Parathyroid adenoma (tissue), 2 donors: ENCODE results near the gene CCDC68.
A peak's percentile ranks its signal among the peaks of the same experiment; 100 is the strongest.
"Not testable (repeated sequence)": the region's sequence is repeated elsewhere in the genome, so short reads cannot be mapped to it uniquely, and the experiment has no call there.

Experiments used
- H2AFZ ChIP-seq: fragments of 300-600 bp; sonication (generic); one replicate; pipeline ENCODE4 v1.7.0; 2017; ENCODE audit warnings: antibody characterized with exemption, mild to moderate bottlenecking
- H3K27ac ChIP-seq: fragments of 300-600 bp; sonication (generic); one replicate; pipeline ENCODE4 v1.7.0; 2017
- H3K27me3 ChIP-seq: fragments of 300-600 bp; sonication (generic); one replicate; pipeline ENCODE4 v1.7.0; 2017; ENCODE audit warnings: low read length; ENCODE audit not compliant: control insufficient read depth, insufficient read depth
- H3K36me3 ChIP-seq: fragments of 300-600 bp; sonication (generic); one replicate; pipeline ENCODE4 v1.7.0; 2017; ENCODE audit warnings: low read length; ENCODE audit not compliant: control insufficient read depth, insufficient read depth
- H3K4me1 ChIP-seq: fragments of 300-600 bp; sonication (generic); one replicate; pipeline ENCODE4 v1.7.0; 2017; ENCODE audit warnings: control low read depth
- H3K4me2 ChIP-seq: fragments of 300-600 bp; sonication (generic); one replicate; pipeline ENCODE4 v1.7.0; 2017; ENCODE audit warnings: low read length
- H3K4me3 ChIP-seq: fragments of 300-600 bp; sonication (generic); one replicate; pipeline ENCODE4 v1.7.0; 2017; ENCODE audit warnings: low read depth, low read length
- H3K79me2 ChIP-seq: fragments of 300-600 bp; sonication (generic); one replicate; pipeline ENCODE4 v1.7.0; 2017; ENCODE audit warnings: control low read depth
- H3K9ac ChIP-seq: fragments of 300-600 bp; sonication (generic); one replicate; pipeline ENCODE4 v1.7.0; 2017; ENCODE audit warnings: mild to moderate bottlenecking
- H3K9me3 ChIP-seq: fragments of 300-600 bp; sonication (generic); one replicate; pipeline ENCODE4 v1.7.0; 2017; ENCODE audit warnings: low read length; ENCODE audit not compliant: control insufficient read depth
- TF ChIP-seq, protein P1 (sequence below): fragments of 300-600 bp; sonication (generic); IDR thresholded peaks from one replicate; pipeline ENCODE4 v1.7.0; 2017; ENCODE audit warnings: antibody characterized with exemption, mild to moderate bottlenecking
- donor health status: primary hyperparathyroidism.

Gene CCDC68

DNA sequence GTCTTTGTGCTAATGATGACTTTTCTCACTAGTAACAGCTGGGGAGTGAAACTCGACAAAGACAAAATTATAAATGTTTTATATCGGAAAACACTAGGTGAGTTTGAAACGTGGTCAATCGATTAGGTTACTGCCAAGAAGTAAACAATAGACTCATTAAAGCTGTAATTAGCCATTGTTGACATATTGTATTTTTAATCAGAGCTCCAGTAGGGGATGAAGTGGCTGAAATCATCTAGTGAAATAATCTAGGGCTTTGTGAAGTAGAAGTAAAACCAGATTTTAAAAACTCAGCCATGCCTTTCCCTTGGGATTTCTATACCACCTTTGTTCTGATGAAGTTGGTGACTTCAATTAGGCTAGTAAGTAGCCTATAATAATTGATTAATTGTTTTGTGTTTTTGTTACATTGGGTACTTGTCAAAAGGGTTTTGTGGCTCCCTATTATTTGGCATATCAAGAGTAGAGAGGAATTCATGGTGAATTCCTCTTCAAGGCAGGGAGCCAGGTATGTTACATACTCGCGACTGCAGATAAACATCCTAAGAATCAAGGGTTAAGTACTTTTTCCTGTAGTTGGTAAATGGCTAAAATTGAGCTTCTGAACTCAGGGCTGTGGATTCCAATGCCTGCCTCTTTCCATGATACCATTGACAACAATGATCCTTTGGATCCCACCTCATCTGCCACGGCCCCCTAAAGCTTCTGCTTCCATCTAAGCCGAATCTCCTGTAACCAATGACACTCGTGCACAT, 99.4 kb downstream of the CCDC68 start:
- TF ChIP-seq, protein P1, sequence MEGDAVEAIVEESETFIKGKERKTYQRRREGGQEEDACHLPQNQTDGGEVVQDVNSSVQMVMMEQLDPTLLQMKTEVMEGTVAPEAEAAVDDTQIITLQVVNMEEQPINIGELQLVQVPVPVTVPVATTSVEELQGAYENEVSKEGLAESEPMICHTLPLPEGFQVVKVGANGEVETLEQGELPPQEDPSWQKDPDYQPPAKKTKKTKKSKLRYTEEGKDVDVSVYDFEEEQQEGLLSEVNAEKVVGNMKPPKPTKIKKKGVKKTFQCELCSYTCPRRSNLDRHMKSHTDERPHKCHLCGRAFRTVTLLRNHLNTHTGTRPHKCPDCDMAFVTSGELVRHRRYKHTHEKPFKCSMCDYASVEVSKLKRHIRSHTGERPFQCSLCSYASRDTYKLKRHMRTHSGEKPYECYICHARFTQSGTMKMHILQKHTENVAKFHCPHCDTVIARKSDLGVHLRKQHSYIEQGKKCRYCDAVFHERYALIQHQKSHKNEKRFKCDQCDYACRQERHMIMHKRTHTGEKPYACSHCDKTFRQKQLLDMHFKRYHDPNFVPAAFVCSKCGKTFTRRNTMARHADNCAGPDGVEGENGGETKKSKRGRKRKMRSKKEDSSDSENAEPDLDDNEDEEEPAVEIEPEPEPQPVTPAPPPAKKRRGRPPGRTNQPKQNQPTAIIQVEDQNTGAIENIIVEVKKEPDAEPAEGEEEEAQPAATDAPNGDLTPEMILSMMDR = no peak
- H3K79me2 ChIP-seq = no peaks in the 10 kb centered on the region
- H3K4me2 ChIP-seq = no peak overlapping the region
- no peak overlapping the region for H3K27ac ChIP-seq
- H3K36me3 ChIP-seq = no peaks in the 10 kb centered on the region
- no peak overlapping the region for H3K4me3 ChIP-seq
- H3K9ac ChIP-seq = no peak overlapping the region
- no peaks in the 10 kb centered on the region for H3K27me3 ChIP-seq
- H2AFZ ChIP-seq = no peak overlapping the region
- H3K9me3 ChIP-seq = no peaks in the 10 kb centered on the region
- H3K4me1 ChIP-seq = no peaks in the 10 kb centered on the region

DNA sequence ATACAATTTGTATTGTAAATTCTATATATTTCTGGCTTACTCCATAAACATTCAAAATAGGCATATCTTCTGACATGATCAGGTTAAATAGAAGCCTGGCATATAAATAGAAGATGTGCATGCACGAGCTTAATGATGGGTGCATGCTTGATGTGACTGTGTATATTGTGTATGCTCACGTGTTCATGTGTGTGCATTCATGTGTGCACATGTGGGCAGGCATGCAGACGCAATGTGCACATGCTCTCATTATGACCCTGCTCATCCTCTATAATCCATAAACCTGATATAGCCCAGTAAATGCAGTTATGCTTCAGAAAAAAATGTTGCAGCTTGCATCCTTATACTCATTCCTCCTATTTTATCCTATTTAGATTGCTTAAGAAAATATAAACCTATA, 101.8 kb downstream of the CCDC68 start:
- Histone ChIP-seq H3K4me1 (no peaks in the 10 kb centered on the region), H3K4me2 (no peak overlapping the region), H3K9me3 (no peaks in the 10 kb centered on the region), H3K27ac (no peak overlapping the region), H3K9ac (no peak overlapping the region), H2AFZ (no peak overlapping the region), H3K79me2 (no peaks in the 10 kb centered on the region), H3K4me3 (no peak overlapping the region), H3K36me3 (no peaks in the 10 kb centered on the region), H3K27me3 (no peaks in the 10 kb centered on the region)
- TF ChIP-seq, protein P1 = no peak

DNA sequence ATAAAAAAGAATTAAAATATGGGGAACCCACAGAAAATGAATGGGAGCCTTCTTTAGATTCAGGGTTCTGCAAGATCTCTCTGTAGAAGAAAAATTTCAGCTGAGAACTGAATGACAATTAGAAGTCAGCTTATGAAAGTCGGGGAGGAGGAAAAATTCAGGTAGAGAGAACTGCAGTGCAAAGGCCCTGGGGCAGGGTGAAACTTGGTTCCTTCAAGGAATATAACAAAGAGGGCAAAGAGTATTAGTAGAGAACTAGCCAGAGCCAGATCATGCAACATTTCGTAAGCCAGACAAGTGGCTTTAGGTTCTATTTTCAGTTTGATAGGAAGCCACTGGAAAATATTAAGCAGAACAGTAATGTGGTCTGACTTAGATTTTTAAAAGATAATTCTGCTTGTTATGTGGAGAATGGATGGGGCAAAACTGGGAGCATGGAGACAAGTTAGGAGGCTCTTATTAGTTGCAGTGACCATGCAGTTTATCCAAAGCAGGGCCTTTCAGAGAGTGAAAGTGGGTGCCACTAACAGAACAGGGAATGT, 103.1 kb downstream of the CCDC68 start:
- Histone ChIP-seq H3K27ac (no peak overlapping the region), H3K4me1 (no peaks in the 10 kb centered on the region), H2AFZ (no peak overlapping the region), H3K4me3 (no peak overlapping the region), H3K9ac (no peak overlapping the region), H3K36me3 (no peaks in the 10 kb centered on the region), H3K27me3 (no peaks in the 10 kb centered on the region), H3K79me2 (no peaks in the 10 kb centered on the region), H3K9me3 (no peaks in the 10 kb centered on the region), H3K4me2 (no peak overlapping the region)
- TF ChIP-seq, protein P1 = no peak

DNA sequence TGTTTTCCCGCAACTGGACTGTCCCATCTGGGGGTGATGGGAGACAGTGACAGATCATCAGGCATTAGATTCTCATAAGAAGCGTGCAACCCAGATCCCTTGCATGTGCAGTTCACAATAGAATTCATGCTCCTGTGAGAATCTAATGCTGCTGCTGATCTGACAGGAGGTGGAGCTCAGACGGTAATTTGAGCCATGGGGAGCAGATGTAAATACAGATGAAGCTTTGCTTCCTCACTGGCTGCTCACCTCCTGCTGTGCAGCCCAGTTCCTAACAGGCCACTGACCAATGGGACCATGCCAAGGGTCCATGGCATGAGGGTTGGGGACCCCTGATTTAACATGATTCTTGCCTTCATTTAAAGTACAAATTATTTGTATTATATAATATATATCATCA, 104.2 kb downstream of the CCDC68 start:
- not testable (repeated sequence) for H3K4me3 ChIP-seq, H3K4me2 ChIP-seq, H3K27ac ChIP-seq, H2AFZ ChIP-seq, H3K36me3 ChIP-seq, H3K9ac ChIP-seq, H3K4me1 ChIP-seq, H3K79me2 ChIP-seq, H3K27me3 ChIP-seq, H3K9me3 ChIP-seq

DNA sequence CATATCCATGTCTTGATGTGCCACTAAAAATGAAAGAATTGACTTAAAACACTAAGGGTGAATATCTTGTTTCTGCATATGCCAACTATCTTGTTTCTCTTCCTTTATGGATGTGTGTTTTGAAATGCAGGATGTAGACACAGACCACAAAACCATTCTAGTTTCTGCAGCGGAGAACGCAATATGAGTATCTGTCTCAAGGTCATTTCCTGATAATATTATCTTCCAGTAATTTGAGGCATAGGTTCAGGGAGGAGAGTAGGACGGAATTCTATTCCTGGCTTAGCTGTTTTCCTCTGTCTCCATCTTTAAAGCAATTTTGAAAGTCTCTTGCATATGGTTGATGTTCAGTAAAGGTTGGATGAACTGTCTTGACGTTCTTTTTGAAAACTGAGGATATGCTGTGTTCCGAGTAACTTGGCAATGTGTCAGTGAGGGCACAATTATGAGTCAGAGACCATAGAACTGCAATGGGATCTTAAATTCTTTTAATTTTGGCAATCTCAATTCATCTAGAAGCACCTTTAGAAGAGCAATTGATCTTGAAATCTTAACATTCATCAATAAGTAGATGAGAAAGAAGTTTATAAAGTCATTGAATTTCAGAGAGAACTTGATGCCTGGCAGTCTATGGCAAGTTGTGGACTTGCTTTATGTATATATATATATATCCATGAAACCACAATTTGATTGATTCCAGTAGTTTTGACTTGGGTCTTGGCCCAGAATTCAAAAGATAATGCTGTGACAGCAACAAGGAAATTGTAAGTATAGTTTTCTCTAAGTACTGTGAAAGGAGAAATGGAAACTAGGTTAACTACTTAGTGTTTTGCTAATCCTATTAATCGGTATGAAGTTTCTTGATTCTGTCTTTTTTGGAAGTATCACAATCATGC, 106.2 kb downstream of the CCDC68 start:
- Histone ChIP-seq H3K4me2 (no peak overlapping the region), H3K27ac (peak overlapping the region; percentile 69), H2AFZ (peak overlapping the region; percentile 51), H3K36me3 (no peaks in the 10 kb centered on the region), H3K4me1 (no peaks in the 10 kb centered on the region), H3K79me2 (no peaks in the 10 kb centered on the region), H3K9me3 (no peaks in the 10 kb centered on the region), H3K9ac (no peak overlapping the region), H3K4me3 (no peak overlapping the region), H3K27me3 (no peaks in the 10 kb centered on the region)
- TF ChIP-seq, protein P1 = no peak
